ENCODE data around the gene GNB1L. TPM values are rescaled to one million over a fixed set of nuclear protein-coding genes. Genes with fewer than 3 reads are reported as not detected.
A peak's percentile ranks its signal among the peaks of the same experiment; 100 is the strongest.

GNB1L gene
- total and polyA plus RNA-seq, 9 of the 15 experiments (the other 6 are each of a cell fraction or from before 2014, with no cell fraction given), result 0.56 to 50.5 (median 10.2) TPM

- 0 out of 2 replicates have a peak, but pooled peaks have one; percentile 47 for TF ChIP-seq ARID4B (CRISPR knock-in tag; IDR thresholded peaks at IDR 0.05)
- TF ChIP-seq MECOM (CRISPR knock-in tag; IDR thresholded peaks at IDR 0.05), result no peak
- TF ChIP-seq ZNF224 (CRISPR knock-in tag; IDR thresholded peaks at IDR 0.05), result no peak
- no peak for TF ChIP-seq PHF21A (IDR thresholded peaks at IDR 0.05; ENCODE audit: borderline replicate concordance, low read depth)
- TF ChIP-seq ZNF3 (CRISPR knock-in tag; IDR thresholded peaks at IDR 0.05), result no peak
- TF ChIP-seq ZNF12 (CRISPR knock-in tag; IDR thresholded peaks at IDR 0.05), result 0 out of 2 replicates have a peak, but pooled peaks have one; percentile 35
- TF ChIP-seq ARID2 (IDR thresholded peaks at IDR 0.05), result no peak
- TF ChIP-seq CHD1 (IDR thresholded peaks at IDR 0.05; ENCODE audit: low read length), result no peak
- TF ChIP-seq SAP30 (IDR thresholded peaks at IDR 0.05; ENCODE audit: borderline replicate concordance, insufficient read depth, low read depth, low read length, poor library complexity, severe bottlenecking), result peak; percentile 66
- TF ChIP-seq SMAD4 (CRISPR knock-in tag; conservative IDR thresholded peaks at IDR 0.05), result no peak
- TF ChIP-seq RB1 (IDR thresholded peaks at IDR 0.05; ENCODE audit: low read depth), result no peak
These were observed 59.1 kb downstream of the GNB1L start (continued) for GRCh38 chr22:19795617-19796008.
